ENCODE results near the gene GNAT1.

DNA sequence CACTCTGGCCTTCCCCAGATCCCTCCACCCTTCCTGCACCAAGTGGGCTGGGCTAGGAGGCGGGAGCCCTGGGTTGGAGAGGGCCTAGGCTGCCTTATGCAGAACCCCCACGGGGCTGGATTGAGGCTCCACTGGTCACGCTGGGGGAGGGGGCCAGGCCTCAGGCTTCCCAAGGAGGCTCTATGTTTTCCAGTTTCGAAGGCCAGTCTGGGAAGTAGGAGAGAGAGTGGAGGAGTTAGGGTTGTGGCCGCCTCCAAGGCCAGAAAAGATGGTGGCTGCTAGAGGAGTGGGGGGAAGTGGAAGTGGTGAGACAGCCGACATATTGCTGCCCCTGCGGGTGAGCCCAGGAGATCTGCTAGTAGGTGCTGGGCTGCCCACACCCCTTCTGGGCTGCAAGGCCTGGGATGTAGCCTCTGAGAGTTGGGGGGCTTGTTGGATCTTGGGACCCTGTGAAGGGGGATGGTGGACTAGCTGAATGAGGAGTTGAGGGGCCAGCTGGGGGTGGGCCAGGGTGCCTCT lies 45.8 kb downstream of the GNAT1 start:
- TF ChIP-seq EZH2 (IDR thresholded peaks at IDR 0.05; ENCODE audit: insufficient read depth, poor library complexity, severe bottlenecking) (no peak), EZH2phosphoT487 (IDR thresholded peaks at IDR 0.05; ENCODE audit: insufficient read depth, low read depth) (no peak)
